ENCODE measurements around the gene FAM120B.
"Not testable (repeated sequence)": the region's sequence is repeated elsewhere in the genome, so short reads cannot be mapped to it uniquely, and the experiment has no call there.

- TF ChIP-seq CTCF, POLR2A (IDR thresholded peaks at IDR 0.05): not testable (repeated sequence)
These were observed 93.5 kb downstream of the FAM120B start for GRCh38 chr6:170399955-170400558.
